ENCODE measurements around the gene CNGA3.

CNGA3 gene

GRCh38 chr2:98329549-98329948 is 16.7 kb upstream of the CNGA3 start:
- no peak for DNase-seq

DNA sequence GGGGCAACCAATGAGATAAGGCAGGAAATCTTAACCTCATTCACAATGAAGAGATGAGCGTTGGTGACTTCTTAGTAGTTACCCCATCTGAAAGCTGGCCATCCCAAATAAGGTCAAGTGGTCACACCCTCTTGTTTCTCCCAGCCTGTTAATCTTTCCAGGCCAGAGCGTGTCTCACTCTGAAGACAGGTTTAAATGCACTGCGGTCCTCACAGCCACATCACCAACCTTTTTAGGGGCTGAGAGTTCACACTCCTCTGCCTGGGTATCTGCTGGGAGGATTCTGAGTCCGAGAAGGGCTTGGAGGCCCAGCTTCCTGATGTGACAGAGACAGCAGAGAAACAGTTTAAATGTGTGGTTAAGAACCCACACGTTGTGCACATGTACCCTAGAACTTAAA is 13.3 kb upstream of the CNGA3 start:
- no peak for DNase-seq

DNA sequence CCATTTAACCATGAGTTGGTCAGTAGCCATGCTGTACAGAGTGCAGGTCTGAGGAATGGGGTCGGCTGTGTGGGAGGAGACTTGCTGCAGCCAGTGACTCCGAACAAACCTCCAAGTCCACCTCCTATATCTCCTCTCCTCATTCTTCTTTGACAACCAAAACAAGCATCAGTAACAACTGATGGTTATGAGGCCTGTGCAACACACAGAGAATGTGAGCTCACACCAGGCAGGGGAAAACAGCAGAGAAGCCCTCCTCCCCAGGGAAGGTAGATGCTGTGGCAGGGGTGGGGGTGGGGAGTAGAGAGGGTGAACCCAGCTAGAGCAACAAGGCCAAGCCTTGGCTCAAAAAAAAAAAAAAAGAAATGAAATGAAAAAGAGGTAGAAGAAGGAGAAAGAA is 12.3 kb upstream of the CNGA3 start:
- no peak for DNase-seq

- DNase-seq, result no peak
Measured at GRCh38 chr2:98334439-98335078, 11.7 kb upstream of the CNGA3 start.

DNA sequence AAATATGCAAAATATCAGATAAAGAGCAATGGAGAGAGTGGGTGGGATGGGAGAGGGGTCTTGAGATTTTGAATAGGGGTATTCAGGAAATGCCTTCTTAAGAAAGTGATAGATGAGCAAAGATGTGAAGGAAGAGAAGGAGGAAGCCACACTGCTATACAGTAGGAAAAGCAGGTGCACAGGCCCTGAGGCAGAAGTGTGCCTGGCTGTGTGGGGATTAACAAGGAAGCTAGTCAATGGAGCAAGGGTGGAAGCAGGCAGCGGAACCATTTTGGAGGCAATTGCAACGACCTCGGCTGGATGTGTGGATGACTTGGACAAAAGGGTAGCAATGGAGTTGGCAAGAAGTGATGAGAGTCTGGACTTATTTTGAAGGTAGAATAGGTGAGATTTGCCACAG is 11.0 kb upstream of the CNGA3 start:
- DNase-seq, result no peak

- no peak for DNase-seq
Measured at GRCh38 chr2:98341241-98341640, 5.0 kb upstream of the CNGA3 start.

DNA sequence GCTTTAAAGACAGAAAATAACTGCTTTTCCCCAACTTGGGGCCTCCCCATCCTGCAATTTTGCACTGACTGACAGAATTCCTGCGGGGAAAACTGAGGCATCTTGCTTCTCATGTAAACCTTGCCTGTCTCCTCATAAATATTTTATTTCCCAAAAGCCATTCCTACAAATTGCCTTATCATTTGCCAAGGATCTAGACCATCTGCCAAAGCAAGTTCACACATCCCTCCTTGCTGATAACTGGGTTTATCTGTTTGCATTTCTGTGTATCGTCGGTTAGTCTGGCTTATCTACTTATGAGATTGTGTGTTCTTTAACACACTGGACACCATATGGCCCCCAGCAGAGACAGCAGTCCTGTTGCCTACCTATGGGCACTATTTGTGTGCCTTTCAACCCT is 3.0 kb upstream of the CNGA3 start:
- DNase-seq, result no peak

- DNase-seq, result no peak
Measured at GRCh38 chr2:98347298-98348065, 1.2 kb downstream of the CNGA3 start.

DNA sequence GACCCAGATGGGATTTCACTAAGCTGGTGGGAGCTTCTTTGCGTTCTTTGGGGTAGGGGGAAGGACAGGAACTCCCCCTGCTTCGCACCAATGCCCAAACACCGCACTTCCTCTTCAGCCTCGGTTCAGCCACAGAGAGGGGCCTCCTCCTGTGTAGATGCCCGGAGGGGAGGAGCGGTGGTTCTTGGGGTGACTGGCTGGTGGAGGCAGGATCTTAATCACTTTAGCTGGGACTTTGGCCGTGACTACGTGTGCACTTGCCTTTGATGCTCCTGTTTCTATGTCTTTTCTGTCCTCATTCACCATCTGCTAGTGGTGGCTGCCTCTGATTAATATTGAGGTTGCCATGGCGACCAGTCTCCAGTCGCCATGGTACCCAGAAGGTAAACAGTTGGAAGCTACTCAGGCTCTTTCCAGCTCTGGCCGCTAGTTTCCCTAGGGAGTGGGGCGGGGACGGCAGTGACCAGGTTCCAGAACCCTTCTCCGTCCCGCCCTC is 1.9 kb downstream of the CNGA3 start:
- no peak for DNase-seq

- no peak for DNase-seq
Measured at GRCh38 chr2:98350411-98350810, 4.2 kb downstream of the CNGA3 start.

- no peak for DNase-seq
Measured at GRCh38 chr2:98355881-98356280, 9.6 kb downstream of the CNGA3 start.

DNA sequence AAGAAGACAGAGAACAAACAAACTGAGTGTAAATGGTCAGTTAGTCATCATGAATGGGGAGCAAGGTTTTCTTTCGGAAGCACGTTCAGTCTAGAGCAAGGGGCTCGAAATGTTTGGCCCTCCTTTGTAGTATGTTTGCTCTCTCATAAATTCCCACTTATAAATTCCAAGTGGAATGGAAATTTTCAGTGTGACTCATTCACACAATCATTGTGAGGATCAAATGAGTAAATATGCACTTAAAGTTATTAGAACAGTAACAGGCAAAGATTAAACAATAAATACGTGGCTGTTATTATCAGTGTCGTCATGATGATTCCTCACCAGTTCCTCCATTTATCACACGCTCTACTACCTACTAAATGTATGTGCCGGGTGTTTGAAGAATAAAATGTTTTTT is 10.5 kb downstream of the CNGA3 start:
- DNase-seq, result no peak

DNA sequence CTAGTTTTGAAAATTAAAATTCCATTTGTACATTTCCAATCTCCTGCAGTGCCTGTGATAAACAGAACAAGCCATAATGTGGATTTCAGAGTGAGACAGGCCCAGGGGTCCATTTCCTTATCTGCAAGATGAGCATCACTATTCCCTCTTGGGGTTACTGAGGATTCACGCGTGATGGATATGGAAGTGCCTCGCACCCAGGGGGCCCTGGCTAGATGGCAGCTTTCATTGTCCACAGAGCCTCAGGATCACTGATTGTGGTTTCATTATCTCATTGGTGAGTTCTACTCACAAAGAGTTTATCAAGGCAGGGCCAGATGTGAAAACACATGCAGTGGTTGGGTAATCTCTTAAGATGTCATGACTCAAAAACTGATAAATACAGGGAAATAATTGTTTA is 11.6 kb downstream of the CNGA3 start:
- no peak for DNase-seq

- DNase-seq, result no peak
Measured at GRCh38 chr2:98359986-98360385, 13.7 kb downstream of the CNGA3 start.

- no peak for DNase-seq
Measured at GRCh38 chr2:98367721-98368120, 21.5 kb downstream of the CNGA3 start.

DNA sequence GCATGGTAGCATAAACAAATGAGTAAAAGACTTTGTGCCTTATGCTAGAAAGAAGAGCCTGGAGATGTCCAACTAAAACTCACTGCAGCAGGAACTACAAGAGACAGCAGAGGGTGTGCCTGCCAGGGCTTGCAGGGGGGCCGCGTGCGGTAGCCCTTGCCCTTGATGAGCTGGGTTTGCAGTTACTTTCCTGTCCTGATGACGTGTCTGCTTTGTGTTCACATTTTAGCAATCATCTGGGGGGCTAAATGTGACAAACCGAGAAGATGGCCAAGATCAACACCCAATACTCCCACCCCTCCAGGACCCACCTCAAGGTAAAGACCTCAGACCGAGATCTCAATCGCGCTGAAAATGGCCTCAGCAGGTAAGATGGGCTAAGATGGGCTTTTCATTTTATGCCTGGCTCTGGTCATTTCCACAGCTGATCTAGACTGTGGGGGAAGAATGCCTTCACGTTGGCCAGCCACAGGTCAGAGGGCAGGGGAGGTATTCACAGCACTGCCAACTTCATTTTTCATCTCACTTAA is 23.5 kb downstream of the CNGA3 start:
- no peak for DNase-seq

DNA sequence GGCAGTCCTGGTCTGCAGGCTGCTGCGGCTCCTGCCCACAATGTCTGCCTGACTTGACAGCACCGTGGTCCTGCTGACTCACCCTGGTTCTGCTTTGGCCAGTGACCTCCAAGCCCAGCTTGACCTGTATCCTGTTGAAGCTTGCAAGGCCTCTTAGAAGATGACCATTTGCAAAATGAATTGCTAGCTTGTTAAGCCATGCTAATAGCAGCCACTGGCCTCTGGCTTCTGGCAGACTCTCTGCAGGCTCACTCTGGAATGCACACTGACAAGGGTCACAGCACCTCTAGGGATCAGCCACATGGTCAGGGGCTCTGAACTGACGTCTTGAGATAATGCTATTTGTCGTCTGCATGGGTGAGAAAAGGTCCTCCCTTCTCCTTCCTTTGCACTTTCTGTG is 25.9 kb downstream of the CNGA3 start:
- DNase-seq, result no peak

DNA sequence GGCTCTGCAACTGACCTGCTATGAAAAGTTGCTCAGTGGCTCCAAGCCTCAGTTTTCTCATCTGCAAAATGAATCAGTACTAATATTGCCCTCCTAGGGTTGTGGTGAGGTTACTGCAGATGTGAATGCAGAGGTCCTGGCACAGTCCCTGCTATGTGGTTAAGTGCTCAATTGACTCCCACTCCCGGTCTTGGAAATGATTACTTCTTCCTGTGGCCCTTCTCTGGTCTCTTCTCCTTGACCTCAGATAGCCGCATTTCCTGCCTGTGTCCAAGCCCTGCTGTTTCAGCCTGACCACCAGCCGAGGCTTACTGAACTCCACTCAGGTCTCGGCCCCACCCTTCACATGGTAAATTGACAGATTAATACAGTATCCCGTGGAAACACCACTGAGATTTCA is 26.3 kb downstream of the CNGA3 start:
- no peak for DNase-seq

- DNase-seq, result no peak
Measured at GRCh38 chr2:98374286-98374685, 28.0 kb downstream of the CNGA3 start.

DNA sequence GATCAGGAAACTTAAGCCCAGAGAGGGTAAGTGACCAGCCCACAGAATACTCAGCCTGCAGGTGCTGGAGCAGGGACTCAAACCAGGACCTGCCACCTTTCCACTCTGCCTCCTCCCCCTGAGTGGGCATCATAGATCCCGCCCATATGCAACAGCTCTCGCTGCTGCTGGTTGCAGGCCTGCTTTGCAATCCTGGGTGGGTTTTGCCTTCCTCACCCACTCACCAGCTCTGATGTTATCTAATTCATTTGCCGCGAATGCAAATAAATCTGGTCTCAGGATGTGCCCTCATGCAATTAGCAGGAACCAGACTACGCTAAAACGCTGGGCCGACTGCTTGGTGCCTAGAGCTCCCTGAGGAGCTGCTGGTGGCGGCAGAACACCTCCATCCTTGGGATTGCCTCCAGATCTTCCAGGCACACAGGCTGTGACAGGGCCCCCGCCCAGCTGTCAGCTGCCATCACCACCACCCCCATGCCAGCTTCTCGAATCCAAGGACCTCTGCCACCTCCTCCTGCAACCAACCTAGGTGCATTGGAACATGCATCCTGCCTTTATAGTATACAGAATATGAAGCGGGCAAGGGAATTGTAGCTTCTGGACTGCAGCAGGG is 28.8 kb downstream of the CNGA3 start:
- no peak for DNase-seq

DNA sequence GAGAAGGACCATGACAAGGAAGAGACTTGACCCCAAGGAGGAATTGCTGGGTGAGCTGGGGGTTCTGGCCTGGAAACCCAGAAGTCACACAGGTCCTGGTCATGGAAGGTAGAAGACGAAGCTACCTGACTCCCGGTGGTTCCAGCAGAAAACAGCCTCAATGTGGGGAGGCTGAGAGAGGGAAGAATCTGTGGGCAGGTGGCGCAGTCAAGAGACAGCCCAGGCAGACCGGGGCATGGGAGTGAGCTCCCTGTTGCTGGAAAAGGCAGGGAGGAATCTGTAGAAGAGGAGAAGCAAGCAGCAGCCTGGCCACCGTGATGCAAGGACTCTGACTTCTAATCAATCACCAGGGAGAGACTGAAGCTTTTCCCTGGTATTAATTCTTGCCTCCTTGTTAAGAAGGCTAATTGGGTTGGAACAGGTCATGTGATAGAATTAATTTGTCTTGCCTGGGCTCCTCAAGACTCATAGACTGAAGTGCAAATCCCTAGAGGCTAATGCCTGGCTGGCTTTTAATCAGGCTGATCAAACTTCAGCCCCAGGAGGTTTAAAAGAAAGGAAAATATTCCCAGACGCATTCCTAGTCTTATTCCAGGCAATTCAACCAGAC is 30.1 kb downstream of the CNGA3 start:
- DNase-seq, result no peak

GRCh38 chr2:98376996-98377395 is 30.7 kb downstream of the CNGA3 start:
- DNase-seq, result no peak

DNA sequence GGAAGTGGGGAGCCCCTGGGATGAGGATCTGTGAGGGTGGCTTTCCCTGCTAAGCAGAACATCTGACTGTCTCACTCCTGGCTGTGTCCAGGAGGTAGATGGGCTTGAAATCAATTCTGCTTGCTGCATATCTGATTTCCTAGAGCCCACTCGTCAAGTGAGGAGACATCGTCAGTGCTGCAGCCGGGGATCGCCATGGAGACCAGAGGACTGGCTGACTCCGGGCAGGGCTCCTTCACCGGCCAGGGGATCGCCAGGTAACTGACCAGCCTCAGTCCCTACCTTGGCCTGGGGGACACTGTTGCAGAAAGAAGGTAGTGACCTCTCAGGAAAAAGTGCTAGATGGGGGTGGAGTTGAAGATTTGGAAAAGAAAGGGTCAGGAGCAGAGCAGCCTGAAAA is 31.3 kb downstream of the CNGA3 start:
- no peak for DNase-seq

- no peak for DNase-seq
Measured at GRCh38 chr2:98378196-98378595, 31.9 kb downstream of the CNGA3 start.
